ENCODE data around the gene PTCH2.

The PTCH2 gene, protein sequence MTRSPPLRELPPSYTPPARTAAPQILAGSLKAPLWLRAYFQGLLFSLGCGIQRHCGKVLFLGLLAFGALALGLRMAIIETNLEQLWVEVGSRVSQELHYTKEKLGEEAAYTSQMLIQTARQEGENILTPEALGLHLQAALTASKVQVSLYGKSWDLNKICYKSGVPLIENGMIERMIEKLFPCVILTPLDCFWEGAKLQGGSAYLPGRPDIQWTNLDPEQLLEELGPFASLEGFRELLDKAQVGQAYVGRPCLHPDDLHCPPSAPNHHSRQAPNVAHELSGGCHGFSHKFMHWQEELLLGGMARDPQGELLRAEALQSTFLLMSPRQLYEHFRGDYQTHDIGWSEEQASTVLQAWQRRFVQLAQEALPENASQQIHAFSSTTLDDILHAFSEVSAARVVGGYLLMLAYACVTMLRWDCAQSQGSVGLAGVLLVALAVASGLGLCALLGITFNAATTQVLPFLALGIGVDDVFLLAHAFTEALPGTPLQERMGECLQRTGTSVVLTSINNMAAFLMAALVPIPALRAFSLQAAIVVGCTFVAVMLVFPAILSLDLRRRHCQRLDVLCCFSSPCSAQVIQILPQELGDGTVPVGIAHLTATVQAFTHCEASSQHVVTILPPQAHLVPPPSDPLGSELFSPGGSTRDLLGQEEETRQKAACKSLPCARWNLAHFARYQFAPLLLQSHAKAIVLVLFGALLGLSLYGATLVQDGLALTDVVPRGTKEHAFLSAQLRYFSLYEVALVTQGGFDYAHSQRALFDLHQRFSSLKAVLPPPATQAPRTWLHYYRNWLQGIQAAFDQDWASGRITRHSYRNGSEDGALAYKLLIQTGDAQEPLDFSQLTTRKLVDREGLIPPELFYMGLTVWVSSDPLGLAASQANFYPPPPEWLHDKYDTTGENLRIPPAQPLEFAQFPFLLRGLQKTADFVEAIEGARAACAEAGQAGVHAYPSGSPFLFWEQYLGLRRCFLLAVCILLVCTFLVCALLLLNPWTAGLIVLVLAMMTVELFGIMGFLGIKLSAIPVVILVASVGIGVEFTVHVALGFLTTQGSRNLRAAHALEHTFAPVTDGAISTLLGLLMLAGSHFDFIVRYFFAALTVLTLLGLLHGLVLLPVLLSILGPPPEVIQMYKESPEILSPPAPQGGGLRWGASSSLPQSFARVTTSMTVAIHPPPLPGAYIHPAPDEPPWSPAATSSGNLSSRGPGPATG

DNA sequence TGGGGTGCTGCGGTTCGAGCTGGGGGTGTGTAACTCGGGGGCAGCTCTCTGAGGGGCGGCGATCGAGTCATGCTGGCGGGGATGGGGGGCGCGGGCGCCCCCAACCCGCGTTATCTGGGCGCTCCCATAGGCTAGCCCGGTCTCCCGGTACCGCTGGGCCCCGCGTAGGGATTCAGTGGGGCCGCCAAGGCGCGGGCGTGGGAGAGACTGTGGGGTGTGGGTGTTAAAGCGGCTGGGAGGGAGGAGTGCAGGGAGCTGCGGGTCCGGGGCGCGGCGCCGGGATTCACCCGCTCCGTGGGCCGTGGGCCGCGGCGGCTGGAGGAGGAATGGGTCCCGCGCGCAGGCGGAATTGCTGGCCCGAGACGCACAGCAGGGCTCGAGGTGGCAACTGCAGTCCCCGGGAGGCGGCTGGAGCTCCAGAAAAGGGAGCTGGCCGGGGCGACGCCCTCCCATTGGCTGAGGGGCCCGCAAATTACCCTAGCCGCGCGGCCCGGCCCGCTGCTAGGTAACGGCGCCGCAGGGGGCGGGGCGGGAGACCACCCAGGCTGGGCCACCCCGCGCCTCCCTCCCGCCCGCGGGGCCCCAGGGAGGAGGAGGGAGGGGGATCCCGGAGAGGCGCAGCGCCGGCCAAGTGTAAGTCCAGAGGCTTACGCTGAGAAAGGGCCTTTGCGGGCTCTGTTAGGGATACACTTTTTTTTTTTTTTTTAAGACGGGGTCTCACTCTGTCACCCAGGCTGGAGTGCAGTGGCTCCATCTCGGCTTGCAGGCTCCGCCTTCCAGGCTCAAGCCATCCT is at the start of gene PTCH2:
Gene PTCH2, minus strand, starts transcription at position 392 of the 794 bp plus-strand sequence. Its CDS starts 321 bp downstream, at position 71.
- no peak for DNase-seq (ENCODE audit: low spot score)

DNA sequence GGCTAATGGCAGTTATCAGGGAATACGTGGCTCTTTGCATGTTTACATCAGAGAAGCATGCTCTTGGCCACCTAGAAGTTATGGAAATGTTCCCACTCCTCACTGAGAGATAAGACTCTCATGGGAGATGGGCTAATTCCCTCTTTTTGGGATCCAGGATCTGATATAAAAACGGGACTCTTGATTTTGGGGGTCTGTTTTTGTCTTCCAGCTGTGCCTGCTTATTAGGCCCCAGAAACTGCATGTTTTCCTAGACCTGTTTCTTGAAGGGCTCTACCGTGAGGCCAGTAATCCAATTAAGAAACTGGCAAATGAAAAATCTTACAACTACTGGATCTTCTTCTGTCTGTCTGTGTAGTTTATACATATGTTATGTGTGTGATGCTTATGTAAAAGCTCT is 47.0 kb upstream of the PTCH2 start:
- DNase-seq (ENCODE audit: low spot score): no peak

DNA sequence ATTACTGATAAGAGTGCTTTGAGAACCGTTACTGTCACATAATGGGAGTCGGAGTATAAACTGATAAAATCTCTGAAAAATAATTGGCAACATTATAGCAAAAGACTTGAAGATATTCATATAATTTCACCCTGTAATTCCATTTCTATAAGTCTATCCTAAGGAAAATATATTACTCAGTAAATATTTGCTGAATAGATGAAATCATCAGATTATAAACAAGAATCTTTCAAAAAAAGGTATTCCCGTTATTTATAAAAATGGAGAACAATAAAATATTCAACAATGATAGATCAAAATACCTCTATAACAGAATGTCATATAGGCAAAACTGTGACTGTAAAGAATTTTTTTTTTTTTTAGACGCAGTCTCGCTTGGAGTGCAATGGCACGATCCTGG is 42.4 kb upstream of the PTCH2 start:
- DNase-seq (ENCODE audit: low spot score): no peak

DNA sequence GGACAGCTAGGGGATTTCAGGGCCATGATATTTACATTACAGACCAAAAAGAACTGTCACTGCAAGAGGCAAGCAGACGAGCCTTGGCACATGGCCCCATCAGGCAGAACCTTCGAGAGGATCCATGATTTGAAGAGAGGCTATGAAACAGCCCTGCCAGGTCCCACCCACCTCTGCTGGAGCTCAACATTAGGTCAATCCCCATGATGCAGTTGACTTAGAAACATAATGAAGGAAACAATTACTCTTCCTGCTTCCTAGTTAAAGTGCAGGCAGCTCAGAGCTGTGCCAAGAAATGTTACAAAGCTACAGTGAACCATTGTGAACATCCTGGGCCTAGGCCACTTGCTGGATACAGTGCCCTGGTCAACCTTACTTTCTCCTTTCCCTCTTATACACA is 41.7 kb upstream of the PTCH2 start:
- no peak for DNase-seq (ENCODE audit: low spot score)

DNA sequence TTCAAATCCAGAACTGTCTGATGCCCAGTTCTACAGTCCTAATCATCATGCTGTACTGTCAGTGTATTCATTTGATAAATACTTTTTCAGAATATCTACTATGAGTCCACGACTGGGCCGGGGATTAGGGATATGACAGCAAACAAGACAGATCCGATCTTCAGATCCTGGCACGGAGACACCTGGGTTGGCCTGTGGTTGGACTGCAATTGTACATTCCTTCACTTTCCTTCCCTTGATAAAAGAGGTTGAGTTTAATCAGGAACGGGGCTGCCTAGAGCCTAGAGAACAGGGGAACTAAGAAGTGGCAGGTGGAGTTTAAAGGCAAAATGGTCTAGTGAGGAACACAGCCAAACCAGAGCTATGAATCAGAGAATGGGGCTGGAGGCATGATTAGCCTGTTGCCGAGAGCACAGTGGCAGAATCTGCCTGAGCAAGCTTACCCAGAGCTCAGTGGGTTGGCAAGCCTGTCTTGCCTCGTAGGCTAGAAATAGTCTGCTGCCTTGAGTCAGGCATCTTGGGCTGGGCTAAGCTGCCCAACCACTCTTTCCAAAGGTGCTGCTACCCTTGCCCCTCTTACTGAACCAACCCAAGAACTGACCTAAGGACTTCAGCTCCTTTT is 38.1 kb upstream of the PTCH2 start:
- no peak for DNase-seq (ENCODE audit: low spot score)

DNA sequence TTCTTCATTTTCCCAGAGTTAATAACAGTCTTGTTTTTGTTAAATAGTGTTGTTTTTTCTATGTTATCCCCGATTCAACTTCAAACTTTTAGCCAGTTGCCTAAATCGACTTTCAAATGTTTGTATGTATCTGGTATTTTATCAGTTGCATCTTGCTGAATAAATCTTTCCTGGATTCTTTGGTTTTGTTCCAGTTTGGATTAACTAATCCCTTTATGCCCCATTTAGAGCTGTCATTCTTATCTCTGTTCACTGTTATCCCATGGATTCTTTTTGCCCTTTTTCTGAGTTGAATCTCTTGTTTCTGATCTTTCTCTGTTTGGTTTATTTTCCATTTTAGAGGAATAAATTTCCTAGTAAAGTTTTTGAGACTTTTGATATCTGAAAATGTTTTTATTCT is 31.1 kb upstream of the PTCH2 start:
- no peak for DNase-seq (ENCODE audit: low spot score)

DNA sequence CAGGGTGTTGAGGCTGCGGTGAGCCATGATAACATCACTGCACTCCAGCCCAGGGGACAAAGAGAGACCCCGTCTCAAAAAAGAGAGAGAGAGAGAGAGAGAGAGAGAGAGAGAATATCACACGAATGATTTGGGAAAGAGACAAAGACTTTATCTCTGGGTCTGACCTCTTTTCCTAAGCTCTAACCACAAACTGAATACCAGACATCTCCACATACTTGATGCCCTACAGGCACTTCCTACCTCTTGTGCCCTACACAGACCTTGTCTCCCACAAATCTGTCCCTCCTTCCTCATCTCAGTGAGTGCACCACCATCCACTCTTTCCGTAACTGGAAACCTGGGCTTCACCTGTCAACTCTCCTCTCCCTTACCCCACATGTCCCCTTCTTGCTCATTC is 27.0 kb upstream of the PTCH2 start:
- no peak for DNase-seq (ENCODE audit: low spot score)

DNA sequence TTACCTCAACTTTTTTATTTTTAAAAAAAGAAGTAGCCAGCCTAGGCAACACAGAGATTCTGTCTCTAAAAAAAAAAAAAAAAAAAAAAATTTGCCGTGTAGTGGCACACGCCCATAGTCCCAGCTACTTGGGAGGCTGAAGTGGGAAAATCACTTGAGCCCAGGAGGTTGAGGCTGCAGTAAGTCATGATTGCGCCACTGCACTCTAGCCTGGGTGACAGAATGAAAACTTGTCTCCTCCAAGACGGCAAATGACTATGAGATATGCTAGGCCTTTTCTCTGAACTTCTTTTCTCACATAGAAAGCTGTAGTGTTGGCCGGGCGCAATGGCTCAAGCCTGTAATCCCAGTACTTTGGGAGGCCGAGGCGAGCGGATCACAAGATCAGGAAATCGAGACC is 24.7 kb upstream of the PTCH2 start:
- no peak for DNase-seq (ENCODE audit: low spot score)

DNA sequence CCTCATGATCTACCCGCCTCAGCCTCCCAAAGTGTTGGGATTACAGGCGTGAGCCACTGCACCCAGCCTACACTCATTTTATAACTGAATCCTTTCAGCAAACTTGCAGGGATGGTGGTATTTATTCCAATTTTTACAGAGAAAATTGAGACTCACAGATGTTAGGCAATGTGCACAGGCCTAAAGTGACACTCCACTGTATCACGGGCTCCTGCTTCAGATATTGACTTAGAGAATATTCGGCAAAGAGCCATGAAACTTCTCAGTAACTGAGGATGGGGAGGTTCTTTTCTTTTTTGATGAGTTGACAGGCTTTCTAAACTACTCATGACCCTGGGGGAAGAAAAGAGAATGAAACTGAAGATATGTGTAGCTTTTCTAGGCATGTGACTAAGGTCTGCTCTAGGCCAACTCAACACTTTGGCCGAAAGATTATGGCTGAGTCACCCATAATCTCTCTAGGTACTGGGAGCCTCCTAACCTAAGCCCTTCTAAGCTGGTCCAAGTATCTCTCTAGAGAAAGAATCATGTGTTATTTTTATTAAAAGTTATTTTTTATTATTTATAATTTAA is 19.9 kb upstream of the PTCH2 start:
- no peak for DNase-seq (ENCODE audit: low spot score)

DNA sequence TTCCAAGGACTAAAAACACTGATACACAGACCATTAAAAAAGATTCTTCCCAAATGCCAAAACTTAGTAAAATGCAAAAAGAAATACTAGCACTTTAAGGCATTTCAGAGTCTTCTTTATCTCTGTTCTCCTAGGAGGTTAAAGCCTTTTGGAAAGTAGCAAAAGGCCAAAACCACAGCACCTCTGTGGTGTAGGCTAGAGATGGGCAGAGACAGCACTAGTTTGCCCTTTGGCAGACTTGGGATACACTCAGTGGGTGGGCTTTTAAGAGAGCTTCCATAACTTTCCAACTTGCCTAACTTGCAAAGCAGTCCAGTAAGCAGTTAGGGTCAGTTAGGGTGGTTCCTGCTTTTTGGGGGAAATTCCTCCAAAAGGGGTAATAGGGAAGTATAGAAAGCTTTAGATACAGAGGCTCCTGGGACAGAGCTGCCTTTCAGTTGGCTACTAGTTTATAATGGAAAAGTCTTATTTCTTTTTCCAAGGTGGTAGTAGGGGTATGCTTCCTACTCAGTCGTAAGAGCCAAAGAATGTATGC is 17.9 kb upstream of the PTCH2 start:
- no peak for DNase-seq (ENCODE audit: low spot score)

DNA sequence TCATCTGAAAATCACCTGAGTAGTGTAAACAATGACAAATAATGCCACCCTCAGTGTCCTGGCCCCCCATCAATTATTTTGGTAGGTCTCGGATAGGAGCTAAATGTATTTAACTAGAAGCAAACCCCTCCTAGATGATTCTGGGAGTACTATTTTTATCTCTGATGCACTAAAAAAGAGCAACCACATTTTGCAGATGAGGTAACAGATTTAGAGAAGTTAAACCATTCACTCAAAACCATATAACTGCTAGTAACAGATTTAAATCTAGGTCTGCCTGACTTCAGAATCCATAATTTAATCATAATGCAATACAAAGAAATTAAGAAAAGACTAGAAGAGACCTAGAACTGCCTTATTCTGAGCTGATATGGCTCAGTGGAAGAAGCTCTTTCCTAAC is 17.3 kb upstream of the PTCH2 start:
- no peak for DNase-seq (ENCODE audit: low spot score)

DNA sequence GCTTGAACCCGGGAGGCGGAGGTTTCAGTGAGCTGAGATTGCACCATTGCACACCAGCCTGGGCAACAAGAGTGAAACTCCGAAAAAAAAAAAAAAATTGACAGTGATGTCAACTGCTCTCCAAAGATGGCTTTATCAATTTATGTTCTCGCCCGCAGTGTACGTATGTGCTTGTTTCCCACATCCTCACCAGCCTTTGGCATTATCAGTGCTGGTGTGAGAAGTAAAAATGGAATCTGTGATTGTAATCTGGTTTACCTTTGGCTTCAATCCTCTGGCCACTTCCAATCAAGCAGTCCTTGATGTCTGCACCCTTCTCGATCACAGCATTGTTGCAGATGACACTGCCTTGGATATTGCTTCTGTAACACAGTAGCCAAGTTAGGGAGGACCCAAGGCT is 14.4 kb upstream of the PTCH2 start:
- no peak for DNase-seq (ENCODE audit: low spot score)

DNA sequence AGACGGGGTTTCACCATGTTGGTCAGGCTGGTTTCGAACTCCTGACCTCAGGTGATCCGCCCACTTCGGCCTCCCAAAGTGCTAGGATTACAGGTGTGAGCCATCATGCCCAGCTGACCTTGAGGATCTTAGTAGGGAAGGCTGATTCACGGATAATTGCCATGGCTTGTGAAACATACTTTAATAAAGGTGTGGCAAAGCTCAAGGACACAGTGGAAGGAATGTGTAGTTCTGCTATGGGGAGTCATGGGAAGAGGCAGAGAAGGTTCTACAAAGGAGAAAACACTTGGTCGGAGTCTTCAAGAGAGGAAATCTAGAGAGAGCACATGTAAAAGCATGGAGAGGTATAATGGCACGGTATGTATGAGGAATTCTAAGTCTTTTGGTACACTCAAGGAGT is 12.7 kb upstream of the PTCH2 start:
- DNase-seq (ENCODE audit: low spot score): no peak

DNA sequence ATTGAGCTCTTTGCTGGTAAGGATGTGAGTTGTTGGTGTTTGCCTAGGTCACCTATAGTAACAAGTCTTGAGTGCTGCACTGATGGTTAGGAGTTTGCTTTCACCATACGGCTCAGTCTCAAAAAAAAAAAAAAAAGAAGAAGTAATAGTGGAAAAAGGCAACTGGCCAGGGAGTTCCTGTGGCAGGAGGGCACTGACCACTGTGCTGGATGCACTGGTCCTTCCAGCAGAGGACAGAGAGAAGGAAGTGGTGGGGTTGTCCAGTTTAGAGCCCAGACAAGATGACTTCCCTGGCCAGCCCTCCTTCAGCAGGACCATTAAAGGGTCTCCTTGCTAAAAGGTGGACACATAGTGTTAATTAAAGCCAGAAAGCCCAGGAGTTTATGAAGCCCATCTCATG is 11.9 kb upstream of the PTCH2 start:
- no peak for DNase-seq (ENCODE audit: low spot score)

DNA sequence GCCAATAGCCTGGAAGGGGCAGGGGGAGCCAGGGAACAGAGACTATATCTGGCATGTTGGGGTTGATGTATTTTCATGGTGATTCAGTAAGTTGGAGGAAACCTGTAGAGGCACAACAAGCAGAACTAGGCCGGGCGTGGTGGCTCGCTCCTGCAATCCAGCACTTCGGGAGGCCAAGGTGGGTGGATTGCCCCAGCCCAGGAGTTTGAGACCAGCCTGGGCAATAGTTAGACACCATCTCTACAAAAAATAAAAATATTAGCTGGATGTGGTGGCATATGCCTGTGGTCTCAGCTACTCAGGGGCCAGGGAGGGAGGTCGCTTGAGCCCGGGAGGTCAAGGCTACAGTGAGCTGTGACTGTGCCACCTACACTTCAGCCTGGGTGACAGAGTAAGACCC is 10.1 kb upstream of the PTCH2 start:
- no peak for DNase-seq (ENCODE audit: low spot score)

DNA sequence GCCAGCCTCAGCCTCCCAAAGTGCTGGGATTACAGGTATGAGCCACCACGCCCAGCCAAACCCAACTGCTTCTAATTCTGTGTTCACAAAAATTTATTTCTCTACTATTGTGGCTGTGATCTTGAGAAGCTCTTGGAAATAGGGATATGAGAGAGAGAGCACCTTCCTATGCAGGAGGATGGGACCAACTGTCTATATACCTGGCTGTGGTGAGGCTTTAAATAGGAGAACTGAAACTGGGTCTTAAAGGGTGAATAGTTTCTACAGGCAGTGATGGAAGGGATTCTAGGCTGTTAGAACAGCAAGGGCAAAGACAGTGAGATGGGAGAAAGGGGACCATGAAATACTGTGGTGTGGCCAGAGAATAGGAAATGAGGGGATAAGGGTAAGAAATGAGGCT is 8.3 kb upstream of the PTCH2 start:
- DNase-seq (ENCODE audit: low spot score): no peak

DNA sequence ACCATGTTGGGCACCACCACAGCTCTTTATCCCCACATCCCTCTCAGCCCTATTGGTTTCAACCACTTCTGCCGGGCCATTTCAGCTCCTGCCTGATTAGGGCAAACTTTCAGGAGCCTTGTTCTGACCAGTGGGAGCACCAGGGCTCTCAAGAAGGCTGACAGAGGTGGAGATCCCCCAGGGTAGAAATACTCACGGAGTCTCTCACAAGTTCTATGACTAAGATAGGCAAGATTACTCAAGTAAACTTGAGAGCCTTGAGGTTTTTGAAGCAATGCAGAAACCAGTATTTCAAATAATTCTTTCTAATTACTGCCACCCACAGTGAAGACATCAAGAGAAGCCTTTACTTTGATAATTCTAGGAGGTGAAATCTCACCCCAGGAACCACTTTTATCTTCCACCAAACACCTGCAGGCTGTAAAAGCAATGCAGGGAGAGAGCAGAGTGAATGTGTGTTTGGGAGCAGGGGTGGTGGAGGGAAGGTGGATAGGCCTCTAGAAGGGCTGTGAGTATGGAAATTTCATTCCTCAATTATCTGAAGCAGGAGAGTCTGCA is 6.6 kb upstream of the PTCH2 start:
- no peak for DNase-seq (ENCODE audit: low spot score)

DNA sequence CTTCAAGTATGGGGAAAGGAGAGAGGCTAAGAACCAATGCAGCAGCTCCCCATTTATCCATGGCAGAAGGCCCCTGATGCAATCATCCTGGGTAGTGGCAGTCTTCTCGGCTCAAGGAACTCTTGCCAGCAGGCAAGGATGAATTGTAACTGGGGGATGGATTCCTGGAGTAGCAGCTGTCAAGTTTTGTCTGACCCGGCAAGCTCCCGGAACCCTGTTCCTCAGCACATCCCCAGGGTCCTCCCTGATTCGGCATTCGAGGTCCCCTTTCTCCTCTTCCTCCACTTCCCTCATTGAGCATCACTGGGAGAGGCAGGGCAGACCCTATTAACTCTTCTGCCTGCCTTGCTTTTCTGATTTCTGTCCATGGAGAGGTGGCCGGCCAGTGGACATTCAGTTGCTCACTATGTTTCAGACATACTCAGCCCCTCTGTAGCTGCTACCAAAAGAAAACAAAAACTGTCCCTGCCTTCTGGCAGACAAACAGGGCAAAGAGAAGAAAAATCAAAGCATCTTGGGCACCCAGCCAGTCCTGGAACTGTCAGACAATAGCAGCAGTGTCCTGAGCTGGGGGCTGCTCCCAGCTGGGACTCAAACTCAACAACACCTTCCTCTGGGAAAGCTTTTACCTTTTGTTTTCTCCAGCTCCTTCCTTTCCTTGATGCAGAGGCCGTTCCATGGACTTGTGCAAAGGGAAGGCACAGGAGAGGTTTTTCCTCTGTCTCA is 5.6 kb upstream of the PTCH2 start:
- DNase-seq (ENCODE audit: low spot score): no peak

DNA sequence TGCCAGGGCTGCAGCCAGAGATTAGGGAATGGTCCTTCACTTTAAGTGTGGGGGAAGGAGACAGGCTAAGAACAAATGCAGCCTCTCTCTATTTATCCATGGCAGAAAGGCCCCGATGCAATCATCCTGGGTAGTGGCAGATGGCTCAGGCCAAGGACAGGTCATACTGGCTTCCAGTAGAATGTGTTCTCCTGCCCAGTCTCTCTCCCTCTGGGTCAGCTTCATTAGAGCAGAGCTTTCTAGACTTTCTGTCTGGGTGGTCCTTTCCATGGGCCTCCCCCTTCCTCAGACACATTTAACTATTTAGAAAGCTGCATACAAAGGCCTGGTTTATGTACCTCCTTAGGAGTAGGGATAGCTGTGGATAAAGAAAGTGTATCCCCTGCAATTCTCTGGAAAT is 4.8 kb upstream of the PTCH2 start:
- DNase-seq (ENCODE audit: low spot score): no peak

DNA sequence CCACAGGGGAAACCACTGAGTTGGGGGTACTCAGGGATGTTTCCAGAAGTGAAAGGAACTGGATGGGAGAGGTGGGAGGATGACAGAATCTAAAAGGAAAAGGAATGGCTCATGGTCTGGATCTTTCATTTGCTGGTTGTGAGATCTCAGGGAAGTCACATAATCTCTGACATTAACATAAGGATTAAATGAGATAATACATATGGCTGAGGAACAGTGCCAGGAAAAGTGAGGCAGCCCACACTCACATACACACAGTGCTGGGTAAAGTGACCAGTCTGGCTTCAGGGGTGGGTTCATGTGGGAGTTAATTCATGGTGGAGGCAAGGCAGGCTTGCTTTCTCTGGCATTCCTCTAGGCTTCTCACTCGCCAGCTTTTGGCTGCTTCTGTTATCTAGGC is 3.9 kb upstream of the PTCH2 start:
- DNase-seq (ENCODE audit: low spot score): no peak
